ENCODE results near the gene MTHFD2.

MTHFD2 gene

DNA sequence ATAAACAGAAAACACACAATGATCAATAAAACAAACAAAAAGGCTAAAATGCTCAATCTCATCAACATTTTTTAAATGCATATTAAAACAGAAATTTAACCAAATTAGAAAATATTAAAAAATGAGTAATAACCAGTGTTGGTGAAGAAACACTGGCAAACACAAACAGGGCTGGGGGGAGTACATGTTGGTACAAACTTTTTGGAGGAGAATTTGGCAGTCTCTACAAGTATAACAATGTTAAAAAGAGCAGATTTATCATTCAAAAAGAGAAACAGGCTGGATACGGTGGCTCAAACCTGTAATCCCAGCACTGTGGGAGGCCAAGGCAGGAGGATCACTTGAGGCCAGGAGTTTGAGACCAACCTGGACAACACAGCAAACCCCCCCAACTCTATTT is 33.7 kb upstream of the MTHFD2 start:
- no peak for DNase-seq (ENCODE audit: low read depth)
- H3K4me3 ChIP-seq (ENCODE audit: low read depth, low read length) = no peak overlapping the region
- TF ChIP-seq, protein P1, sequence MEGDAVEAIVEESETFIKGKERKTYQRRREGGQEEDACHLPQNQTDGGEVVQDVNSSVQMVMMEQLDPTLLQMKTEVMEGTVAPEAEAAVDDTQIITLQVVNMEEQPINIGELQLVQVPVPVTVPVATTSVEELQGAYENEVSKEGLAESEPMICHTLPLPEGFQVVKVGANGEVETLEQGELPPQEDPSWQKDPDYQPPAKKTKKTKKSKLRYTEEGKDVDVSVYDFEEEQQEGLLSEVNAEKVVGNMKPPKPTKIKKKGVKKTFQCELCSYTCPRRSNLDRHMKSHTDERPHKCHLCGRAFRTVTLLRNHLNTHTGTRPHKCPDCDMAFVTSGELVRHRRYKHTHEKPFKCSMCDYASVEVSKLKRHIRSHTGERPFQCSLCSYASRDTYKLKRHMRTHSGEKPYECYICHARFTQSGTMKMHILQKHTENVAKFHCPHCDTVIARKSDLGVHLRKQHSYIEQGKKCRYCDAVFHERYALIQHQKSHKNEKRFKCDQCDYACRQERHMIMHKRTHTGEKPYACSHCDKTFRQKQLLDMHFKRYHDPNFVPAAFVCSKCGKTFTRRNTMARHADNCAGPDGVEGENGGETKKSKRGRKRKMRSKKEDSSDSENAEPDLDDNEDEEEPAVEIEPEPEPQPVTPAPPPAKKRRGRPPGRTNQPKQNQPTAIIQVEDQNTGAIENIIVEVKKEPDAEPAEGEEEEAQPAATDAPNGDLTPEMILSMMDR (IDR thresholded peaks at IDR 0.05; ENCODE audit: control insufficient read depth, extremely low read depth, insufficient read depth) = no peak

DNA sequence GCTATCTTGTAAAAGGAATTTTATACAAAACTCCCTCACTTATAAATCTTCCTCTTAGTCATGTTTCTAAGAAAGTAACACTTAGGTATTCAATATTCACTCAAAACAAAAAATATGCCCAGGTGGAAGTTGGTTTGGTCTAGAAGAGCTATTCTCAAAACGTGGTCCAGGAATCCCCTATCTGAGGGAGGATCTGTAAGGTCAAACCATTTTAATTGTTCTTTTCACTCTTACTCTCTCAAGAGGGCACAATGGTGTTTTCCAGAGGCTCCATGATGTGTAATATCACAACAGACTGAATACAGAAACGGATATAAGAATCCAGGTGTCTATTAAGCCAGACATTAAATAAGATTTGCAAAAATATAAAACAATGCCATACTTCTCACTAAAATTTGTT is 29.7 kb upstream of the MTHFD2 start:
- H3K4me3 ChIP-seq (ENCODE audit: low read depth, low read length) = no peak overlapping the region
- DNase-seq (ENCODE audit: low read depth) = no peak
- TF ChIP-seq, protein P1 (IDR thresholded peaks at IDR 0.05; ENCODE audit: control insufficient read depth, extremely low read depth, insufficient read depth) = no peak

DNA sequence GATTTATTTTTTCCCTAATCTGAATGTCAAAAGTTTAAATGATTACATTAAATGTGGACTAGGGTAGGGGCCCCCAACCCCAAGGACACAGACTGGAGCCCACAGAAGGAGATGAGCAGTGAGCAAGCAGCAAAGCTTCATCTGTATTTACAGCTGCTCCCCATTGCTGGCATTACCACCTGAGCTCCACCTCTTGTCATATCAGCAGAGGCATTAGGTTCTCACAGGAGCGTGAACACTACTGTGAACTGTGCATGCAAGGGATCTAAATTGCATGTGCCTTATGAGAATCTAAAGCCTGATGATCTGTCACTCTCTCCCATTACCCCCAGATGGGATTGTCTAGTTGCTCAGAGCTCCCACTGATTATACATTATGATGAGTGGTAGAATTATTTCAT is 23.5 kb upstream of the MTHFD2 start:
- no peak for DNase-seq (ENCODE audit: low read depth)
- TF ChIP-seq, protein P1 (IDR thresholded peaks at IDR 0.05; ENCODE audit: control insufficient read depth, extremely low read depth, insufficient read depth) = no peak
- H3K4me3 ChIP-seq (ENCODE audit: low read depth, low read length) = no peak overlapping the region

DNA sequence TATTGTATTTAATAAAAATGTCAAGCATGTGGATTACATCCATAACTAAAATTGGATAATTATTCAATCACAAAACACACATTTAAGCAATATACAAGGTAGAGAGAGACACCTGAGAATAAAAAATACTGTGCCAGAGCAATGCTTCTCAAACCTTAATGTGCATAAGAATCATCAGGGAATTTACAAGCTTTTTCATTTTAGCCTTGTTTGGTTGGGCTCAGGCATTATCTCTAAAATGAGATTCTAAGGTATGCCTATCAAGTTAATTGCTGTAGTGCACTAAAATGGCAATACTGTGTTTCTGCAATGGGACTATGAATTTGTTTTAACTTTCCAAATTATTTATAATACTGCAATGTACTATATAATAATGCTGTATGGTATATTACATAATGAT is 20.7 kb upstream of the MTHFD2 start:
- TF ChIP-seq, protein P1 (IDR thresholded peaks at IDR 0.05; ENCODE audit: control insufficient read depth, extremely low read depth, insufficient read depth) = no peak
- DNase-seq (ENCODE audit: low read depth) = no peak
- H3K4me3 ChIP-seq (ENCODE audit: low read depth, low read length) = peak overlapping the region; percentile 82

DNA sequence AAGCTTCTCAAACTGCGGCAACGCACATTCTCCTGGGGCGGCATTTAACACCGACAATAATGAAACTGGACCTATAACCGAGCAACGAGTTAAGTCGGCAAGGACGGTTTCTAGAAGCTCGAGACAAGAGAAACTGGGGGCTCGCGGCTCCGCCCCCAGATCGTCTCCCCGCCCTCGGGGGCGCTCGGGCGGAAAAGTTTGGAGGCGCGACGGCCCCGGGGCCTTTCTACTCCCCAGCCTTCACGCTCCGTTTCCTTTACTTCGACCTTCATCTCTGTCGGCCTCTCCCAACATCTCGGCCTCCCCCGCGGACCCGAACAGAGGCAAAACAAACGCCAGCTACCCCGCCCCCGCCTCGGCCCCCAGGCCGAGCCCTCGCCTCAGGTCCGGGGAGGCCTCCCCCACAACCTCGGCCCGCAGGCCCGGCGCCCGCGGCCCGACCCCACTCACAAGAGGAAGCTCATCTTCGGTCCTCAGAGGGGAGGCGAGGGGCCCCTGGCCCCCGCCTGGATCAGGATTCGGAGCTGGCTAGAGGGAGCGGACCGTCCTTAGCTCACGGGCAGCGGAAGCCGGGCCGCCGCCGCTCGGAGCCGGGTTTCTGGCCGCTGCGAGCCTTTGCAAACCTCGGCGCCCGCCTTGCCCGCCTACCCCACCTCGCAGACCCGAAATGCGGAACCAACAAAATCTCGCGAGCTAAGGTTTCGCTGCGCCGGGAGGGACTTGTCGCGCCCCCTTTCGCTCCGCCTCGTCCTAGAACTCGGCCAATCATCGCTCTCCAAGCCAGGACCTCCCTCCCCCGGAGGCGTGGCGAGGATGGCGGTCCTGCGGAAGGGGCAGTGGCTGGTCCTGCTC is 20.0 kb upstream of the MTHFD2 start, which contains the start of gene MOB1A:
MOB1A (minus strand) TSS at position 669 of the 852 bp plus-strand sequence; CDS start at position 464, 205 bp downstream.
- peak; percentile 80 for DNase-seq (ENCODE audit: low read depth)
- TF ChIP-seq, protein P1 (IDR thresholded peaks at IDR 0.05; ENCODE audit: control insufficient read depth, extremely low read depth, insufficient read depth) = no peak
- H3K4me3 ChIP-seq (ENCODE audit: low read depth, low read length) = peak within 1 kb of the TSS; percentile 82

DNA sequence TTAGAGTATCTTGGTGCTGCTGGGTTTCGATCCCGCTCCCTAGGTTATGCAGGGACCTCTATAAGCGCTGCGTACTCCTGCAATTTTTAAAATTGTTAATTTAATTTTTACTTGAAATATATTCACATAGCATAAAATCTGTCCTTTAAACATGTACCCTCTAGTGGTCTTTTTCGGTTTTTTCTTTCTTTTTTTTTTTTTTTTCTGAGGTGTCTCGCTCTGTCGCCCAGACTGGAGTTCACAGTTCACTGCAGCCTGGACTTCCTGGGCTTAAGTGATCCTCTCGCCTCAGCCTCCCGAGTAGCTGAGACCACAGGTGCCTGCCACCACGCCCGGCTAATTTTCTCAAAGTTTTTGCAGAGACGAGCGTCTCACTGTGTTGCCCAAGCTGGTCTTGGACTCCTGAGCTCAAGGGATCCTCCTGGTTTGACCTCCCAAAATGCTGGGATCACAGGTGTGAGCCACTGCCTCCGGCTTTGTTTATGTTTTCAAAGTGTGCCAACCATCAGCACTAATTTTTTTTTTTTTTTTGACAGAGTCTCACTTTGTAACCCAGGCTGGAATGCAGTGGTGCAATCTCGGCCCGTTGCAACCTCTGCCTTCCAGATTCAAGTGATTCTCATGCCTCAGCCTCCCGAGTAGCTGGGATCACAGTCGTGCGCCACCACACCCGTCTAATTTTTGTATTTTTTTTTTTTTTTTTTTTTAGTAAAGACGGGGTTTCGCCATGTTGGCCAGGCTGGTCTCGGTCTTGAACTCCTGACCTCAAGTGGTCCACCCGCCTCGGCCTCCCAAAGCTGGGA is 19.2 kb upstream of the MTHFD2 start:
- TF ChIP-seq, protein P1 (IDR thresholded peaks at IDR 0.05; ENCODE audit: control insufficient read depth, extremely low read depth, insufficient read depth) = no peak
- H3K4me3 ChIP-seq (ENCODE audit: low read depth, low read length) = peak overlapping the region; percentile 82
- DNase-seq (ENCODE audit: low read depth) = no peak

Measured in LNCaP clone FGC (cell line).